Measurements from ENCODE around the gene ALG2. TPM values are rescaled to one million over a fixed set of nuclear protein-coding genes. Genes with fewer than 3 reads are reported as not detected.
A peak's percentile ranks its signal among the peaks of the same experiment; 100 is the strongest.

ALG2 gene
- total RNA-seq, 2 experiments from 2014 or later, result 26.5 to 35.2 TPM

GRCh38 chr9:99259231-99259918, 37.6 kb upstream of the ALG2 start:
- H3K79me2 ChIP-seq (ENCODE audit: insufficient read depth, low read depth, low read length), result no peaks in the 10 kb centered on the region
- no peak overlapping the region for H3K27ac ChIP-seq (ENCODE audit: low read depth, low read length, poor library complexity, severe bottlenecking)
- DNase-seq (ENCODE audit: low spot score), result peak; percentile 74
- CTCF ChIA-PET (ENCODE audit: unreplicated experiment), result no interaction called here
- intact Hi-C loops (cut with micrococcal nuclease; ENCODE audit: unreplicated experiment), result no loop called here
- POLR2A ChIA-PET, result interaction anchor here (0.6 to 2.0 kb wide), 10 partner anchors 13 to 1148 kb away, joined by 3 to 9 read pairs (median 4); partner anchors contain the start of gene ALG2
- H3K9me3 ChIP-seq (ENCODE audit: low read length), result no peaks in the 10 kb centered on the region
- TF ChIP-seq EZH2phosphoT487 (IDR thresholded peaks at IDR 0.05; ENCODE audit: borderline replicate concordance, low read depth, low read length), result no peak
- TF ChIP-seq CTCF (conservative IDR thresholded peaks at IDR 0.05; ENCODE audit: low read length), result no peak
- peak overlapping the region; percentile 86; the same call in 1 of the 2 replicates for H2AFZ ChIP-seq (ENCODE audit: low read length)
- peak overlapping the region; percentile 55 for H3K4me2 ChIP-seq (ENCODE audit: low read length)
- no TSS peak for BruUV-seq (replicated peaks)
- no peaks in the 10 kb centered on the region for H3K36me3 ChIP-seq (ENCODE audit: insufficient read depth, low read length)
- H3K9me2 ChIP-seq (ENCODE audit: insufficient read depth, low read length), result no peaks in the 10 kb centered on the region
- H3K4me1 ChIP-seq (ENCODE audit: insufficient read depth, low read length, poor library complexity, severe bottlenecking), result peaks cover 25% of the 10 kb centered on the region
- peak overlapping the region; percentile 14 for H3K4me3 ChIP-seq (ENCODE audit: low read depth, low read length, poor library complexity, severe bottlenecking)
- no peaks in the 10 kb centered on the region for H4K20me1 ChIP-seq (ENCODE audit: insufficient read depth, low read length)

DNA sequence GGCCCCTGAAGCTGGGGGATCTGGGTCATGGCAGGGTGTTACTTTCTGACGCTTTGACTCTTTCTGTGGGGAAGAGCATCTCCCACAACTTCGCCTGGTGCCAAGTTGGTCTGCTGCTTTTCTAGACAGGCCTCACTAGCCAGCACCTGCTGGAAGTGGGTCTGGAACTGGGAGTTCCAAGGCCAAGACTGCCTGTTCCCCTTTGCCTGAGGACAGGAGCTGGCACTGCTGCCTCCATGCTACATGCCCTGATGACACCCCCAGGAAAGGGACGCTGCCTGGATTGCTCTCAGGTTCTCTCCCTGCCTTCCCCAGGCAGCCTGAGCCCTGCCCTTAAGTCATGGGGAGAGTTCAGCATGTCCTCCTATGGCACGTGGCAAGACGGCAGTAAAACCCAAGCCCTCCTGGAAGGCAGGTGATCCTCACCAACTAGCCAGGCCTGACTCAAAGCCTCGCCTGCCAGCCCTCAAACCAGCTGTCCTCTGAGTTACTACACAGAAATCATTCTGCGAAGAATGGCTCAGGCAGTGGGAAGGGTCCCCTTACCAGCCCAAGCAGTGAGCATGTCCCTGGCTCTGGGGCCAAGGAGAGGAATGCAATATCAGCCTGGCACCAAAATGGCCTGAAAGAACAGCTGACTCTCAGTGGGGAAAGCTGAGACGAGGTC, 36.1 kb upstream of the ALG2 start:
- Histone ChIP-seq H3K4me1 (ENCODE audit: insufficient read depth, low read length, poor library complexity, severe bottlenecking) (peaks cover 35% of the 10 kb centered on the region), H3K27ac (ENCODE audit: low read depth, low read length, poor library complexity, severe bottlenecking) (no peak overlapping the region), H4K20me1 (ENCODE audit: insufficient read depth, low read length) (no peaks in the 10 kb centered on the region), H2AFZ (ENCODE audit: low read length) (no peak overlapping the region), H3K79me2 (ENCODE audit: insufficient read depth, low read depth, low read length) (no peaks in the 10 kb centered on the region), H3K9me2 (ENCODE audit: insufficient read depth, low read length) (no peaks in the 10 kb centered on the region), H3K4me2 (ENCODE audit: low read length) (no peak overlapping the region), H3K36me3 (ENCODE audit: insufficient read depth, low read length) (no peaks in the 10 kb centered on the region), H3K4me3 (ENCODE audit: low read depth, low read length, poor library complexity, severe bottlenecking) (no peak overlapping the region), H3K9me3 (ENCODE audit: low read length) (no peaks in the 10 kb centered on the region)
- ChIA-PET CTCF (ENCODE audit: unreplicated experiment) (no interaction called here), POLR2A (interaction anchor here (1.1 to 1.6 kb wide), 3 partner anchors 24 to 37 kb away, joined by 3 to 5 read pairs (median 3); partner anchors contain the start of gene ALG2)
- BruUV-seq (replicated peaks), result no TSS peak
- intact Hi-C loops (cut with micrococcal nuclease; ENCODE audit: unreplicated experiment), result no loop called here
- DNase-seq (ENCODE audit: low spot score), result no peak
- TF ChIP-seq CTCF (conservative IDR thresholded peaks at IDR 0.05; ENCODE audit: low read length), result no peak
- TF ChIP-seq EZH2phosphoT487 (IDR thresholded peaks at IDR 0.05; ENCODE audit: borderline replicate concordance, low read depth, low read length), result no peak

DNA sequence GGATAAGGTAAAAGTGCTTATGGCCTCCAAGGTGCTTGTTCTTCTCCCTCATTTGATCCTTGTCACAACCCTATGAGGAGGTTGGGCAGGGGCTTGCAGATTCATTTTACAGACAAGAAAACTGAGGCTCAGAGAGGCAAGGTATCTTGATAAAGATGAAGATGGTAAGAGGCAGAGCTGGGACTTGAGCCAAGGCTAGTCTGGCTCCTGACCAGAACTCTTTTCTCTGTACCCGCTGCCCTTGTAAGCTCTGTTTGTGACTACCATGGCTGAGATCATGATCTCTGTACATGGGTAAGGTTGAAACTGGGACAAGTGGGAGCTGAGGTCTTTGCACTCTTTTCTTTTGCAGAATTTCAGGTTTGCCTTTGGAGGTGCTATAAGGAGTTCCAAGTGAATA, 33.9 kb upstream of the ALG2 start:
- no peak for DNase-seq (ENCODE audit: low spot score)
- TF ChIP-seq CTCF (conservative IDR thresholded peaks at IDR 0.05; ENCODE audit: low read length) (no peak), EZH2phosphoT487 (IDR thresholded peaks at IDR 0.05; ENCODE audit: borderline replicate concordance, low read depth, low read length) (no peak)
- Histone ChIP-seq H3K36me3 (ENCODE audit: insufficient read depth, low read length) (no peaks in the 10 kb centered on the region), H3K27ac (ENCODE audit: low read depth, low read length, poor library complexity, severe bottlenecking) (no peak overlapping the region), H3K9me3 (ENCODE audit: low read length) (no peaks in the 10 kb centered on the region), H3K4me3 (ENCODE audit: low read depth, low read length, poor library complexity, severe bottlenecking) (no peak overlapping the region), H4K20me1 (ENCODE audit: insufficient read depth, low read length) (no peaks in the 10 kb centered on the region), H3K79me2 (ENCODE audit: insufficient read depth, low read depth, low read length) (no peaks in the 10 kb centered on the region), H3K9me2 (ENCODE audit: insufficient read depth, low read length) (no peaks in the 10 kb centered on the region), H2AFZ (ENCODE audit: low read length) (no peak overlapping the region), H3K4me1 (ENCODE audit: insufficient read depth, low read length, poor library complexity, severe bottlenecking) (peaks cover 34% of the 10 kb centered on the region), H3K4me2 (ENCODE audit: low read length) (no peak overlapping the region)
- no TSS peak for BruUV-seq (replicated peaks)
- intact Hi-C loops (cut with micrococcal nuclease; ENCODE audit: unreplicated experiment), result no loop called here
- ChIA-PET POLR2A (interaction anchor here (0.6 kb wide), 1 partner anchor 46 kb away, joined by 4 read pairs; no protein-coding TSS in a partner anchor), CTCF (ENCODE audit: unreplicated experiment) (no interaction called here)
